HepG2 (cell line): Measurements from ENCODE around the gene TANGO2. TPM values are rescaled to one million over a fixed set of nuclear protein-coding genes. Genes with fewer than 3 reads are reported as not detected.

Experiments
- CEBPB ChIP-seq: IDR thresholded peaks from 2 replicates; pipeline ENCODE4 v1.6.1; 2011; ENCODE audit warnings: low read depth, low read length, improper control_type of control experiment, borderline replicate concordance
- FUBP1 ChIP-seq: sonication (generic); formaldehyde crosslinking; IDR thresholded peaks from 2 replicates; pipeline ENCODE4 v1.5.1; 2020; ENCODE audit warnings: missing genetic modification reagents, mild to moderate bottlenecking, borderline replicate concordance
- MIER3 ChIP-seq: IDR thresholded peaks from 2 replicates; pipeline ENCODE4 v1.6.1; 2016; ENCODE audit warnings: missing compliant biosample characterization, borderline replicate concordance
- MLXIP ChIP-seq: sonication (generic); formaldehyde crosslinking; IDR thresholded peaks from 2 replicates; pipeline ENCODE4 v1.9.0; 2021; ENCODE audit warnings: missing genetic modification reagents, borderline replicate concordance
- MTF2 ChIP-seq: sonication (generic); formaldehyde crosslinking; IDR thresholded peaks from 2 replicates; pipeline ENCODE4 v1.5.0; 2020; ENCODE audit warnings: missing genetic modification reagents, borderline replicate concordance
- NCOR1 ChIP-seq: fragments of 200-600 bp; sonication (generic); IDR thresholded peaks from 2 replicates; pipeline ENCODE4 v1.7.0; 2017; ENCODE audit warnings: antibody characterized with exemption, low read length, borderline replicate concordance
- NKX3-1 ChIP-seq: sonication (generic); formaldehyde crosslinking; IDR thresholded peaks from 2 replicates; pipeline ENCODE4 v1.5.0; 2020; ENCODE audit warnings: missing genetic modification reagents
- PBX3 ChIP-seq: sonication (generic); formaldehyde crosslinking; IDR thresholded peaks from 2 replicates; pipeline ENCODE4 v1.8.1; 2023; ENCODE audit warnings: missing genetic modification reagents, inconsistent platforms, borderline replicate concordance
- RFXAP ChIP-seq: sonication (generic); formaldehyde crosslinking; IDR thresholded peaks from 2 replicates; pipeline ENCODE4 v1.4.0; 2020; ENCODE audit warnings: missing genetic modification reagents, borderline replicate concordance
- RNF2 ChIP-seq: fragments of 450-650 bp; conservative IDR thresholded peaks from 2 replicates; pipeline ENCODE4 v1.6.1; 2016; ENCODE audit warnings: low read depth
- SMYD3 ChIP-seq: sonication (generic); formaldehyde crosslinking; IDR thresholded peaks from 2 replicates; pipeline ENCODE4 v1.8.1; 2023; ENCODE audit warnings: mild to moderate bottlenecking, missing genetic modification reagents
- SPEN ChIP-seq: sonication (generic); formaldehyde crosslinking; IDR thresholded peaks from 2 replicates; pipeline ENCODE4 v1.5.1; 2020; ENCODE audit warnings: low read depth, mild to moderate bottlenecking, missing genetic modification reagents
- ZFP91 ChIP-seq: sonication (generic); formaldehyde crosslinking; IDR thresholded peaks from 2 replicates; pipeline ENCODE4 v1.9.0; 2022; ENCODE audit warnings: missing genetic modification reagents, mild to moderate bottlenecking, borderline replicate concordance
- ZNF260 ChIP-seq: sonication (generic); formaldehyde crosslinking; IDR thresholded peaks from 2 replicates; pipeline ENCODE4 v1.4.0; 2020; ENCODE audit warnings: missing genetic modification reagents, low read depth, mild to moderate bottlenecking, borderline replicate concordance
- ZNF382 ChIP-seq: sonication (generic); formaldehyde crosslinking; IDR thresholded peaks from 2 replicates; pipeline ENCODE4 v1.5.0; 2020; ENCODE audit warnings: missing genetic modification reagents, mild to moderate bottlenecking, borderline replicate concordance
- ZNF510 ChIP-seq: sonication (generic); formaldehyde crosslinking; IDR thresholded peaks from 2 replicates; pipeline ENCODE4 v1.4.0; 2020; ENCODE audit warnings: low read depth, mild to moderate bottlenecking, missing genetic modification reagents
- ZNF674 ChIP-seq: sonication (generic); formaldehyde crosslinking; IDR thresholded peaks from 2 replicates; pipeline ENCODE4 v1.5.0; 2020; ENCODE audit warnings: low read depth, mild to moderate bottlenecking, missing genetic modification reagents
- ZSCAN22 ChIP-seq: sonication (generic); formaldehyde crosslinking; IDR thresholded peaks from 2 replicates; pipeline ENCODE4 v1.4.0; 2020; ENCODE audit warnings: mild to moderate bottlenecking, missing genetic modification reagents
- polyA plus RNA-seq, 8 experiments: library from polyadenylated mRNA; depleted of rRNA in 3 of 8; stranded (reverse) in 7 of 8; unstranded in 1 of 8; fragments of >200 nt; fragmentation: Illumina TruSeq in 4 of 8; extraction: Trizol in 4 of 8; gene quantifications; 2 replicates each; pipeline versions ENCODE4 v1.2.1 to v1.2.3, GENCODE V29; 2011 to 2016; ENCODE audit warnings: low read depth in 4 of 8, missing spikeins in 1 of 8, mixed read lengths in 1 of 8; ENCODE audit not compliant: insufficient read depth in 1 of 8
- total RNA-seq, 5 experiments: library from RNA; depleted of rRNA; stranded (reverse); fragments of >200 nt; fragmentation: Illumina TruSeq; extraction: Trizol; gene quantifications; 2 replicates each; pipeline ENCODE4 v1.2.3, GENCODE V29; 2016; ENCODE audit warnings: low read depth in 1 of 5
- TF ChIP-seq, protein P1 (sequence below): conservative IDR thresholded peaks from 2 replicates; pipeline ENCODE4 v1.6.1; 2018; ENCODE audit warnings: missing genetic modification reagents

TANGO2 gene
- total and polyA plus RNA-seq, 2 of the 13 experiments (the other 11 are each of a cell fraction or from before 2014, with no cell fraction given) = 12.9 to 14.8 TPM

DNA sequence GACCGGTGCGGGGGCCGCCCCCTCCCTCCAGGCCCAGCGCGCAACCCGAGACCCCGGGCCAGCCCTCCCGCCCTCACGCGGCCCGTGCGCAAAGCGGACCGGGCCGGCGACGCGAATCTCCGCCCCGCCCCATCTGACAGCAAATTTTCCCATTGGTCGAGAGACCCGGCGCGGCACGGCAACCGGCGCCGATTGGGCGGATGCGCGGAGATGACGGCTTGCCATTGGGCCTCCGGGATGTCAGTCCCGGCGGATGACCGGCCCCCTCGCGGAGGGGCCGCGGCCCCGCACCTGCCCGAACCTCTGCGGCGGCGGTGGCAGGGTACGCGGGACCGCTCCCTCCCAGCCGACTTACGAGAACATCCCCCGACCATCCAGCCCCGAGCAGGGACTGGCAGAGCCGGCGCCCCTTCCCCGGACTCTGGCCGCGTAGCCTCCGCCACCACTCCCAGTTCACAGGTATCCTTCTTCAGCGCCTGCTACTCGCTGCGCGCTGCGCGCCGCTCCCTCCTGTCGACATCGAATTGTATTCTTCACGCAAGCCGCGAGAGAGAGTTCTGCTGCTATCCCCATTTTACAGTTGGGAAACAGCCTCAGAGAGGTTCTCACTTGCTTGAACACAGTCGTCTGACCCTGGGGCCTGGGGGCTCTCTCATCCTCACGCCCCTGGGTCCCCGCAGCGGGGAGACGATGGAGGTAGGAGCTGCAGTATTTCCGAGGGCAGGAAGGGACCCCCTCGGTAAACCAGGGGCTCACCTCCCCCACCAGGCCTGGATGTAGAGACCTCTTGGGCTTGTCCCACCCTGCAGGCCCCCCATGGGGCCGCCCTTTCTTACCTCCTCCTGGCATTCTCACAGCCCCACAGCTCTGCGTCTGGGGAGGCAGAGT, 3.9 kb upstream of the TANGO2 start, which contains the start of gene ARVCF (continued):
- TF ChIP-seq MTF2 (no peak), MLXIP (CRISPR knock-in tag) (no peak), NCOR1 (no peak), ZNF510 (CRISPR knock-in tag) (no peak), ZSCAN22 (CRISPR knock-in tag) (no peak), MIER3 (CRISPR knock-in tag) (no peak), ZNF260 (CRISPR knock-in tag) (no peak), SMYD3 (CRISPR knock-in tag) (no peak), FUBP1 (CRISPR knock-in tag) (no peak), PBX3 (peak; percentile 89; the same call in 1 of the 2 replicates), ZFP91 (CRISPR knock-in tag) (peak; percentile 24; the same call in 1 of the 2 replicates), RNF2 (no peak; the same call in 1 of the 2 replicates), NKX3-1 (CRISPR knock-in tag) (no peak), SPEN (CRISPR knock-in tag) (peak; percentile 60; the same call in 1 of the 2 replicates), ZNF382 (CRISPR knock-in tag) (no peak), CEBPB (no peak), RFXAP (CRISPR knock-in tag) (peak; percentile 99), ZNF674 (CRISPR knock-in tag) (0 out of 2 replicates have a peak, but pooled peaks have one; percentile 6)
- TF ChIP-seq, protein P1, sequence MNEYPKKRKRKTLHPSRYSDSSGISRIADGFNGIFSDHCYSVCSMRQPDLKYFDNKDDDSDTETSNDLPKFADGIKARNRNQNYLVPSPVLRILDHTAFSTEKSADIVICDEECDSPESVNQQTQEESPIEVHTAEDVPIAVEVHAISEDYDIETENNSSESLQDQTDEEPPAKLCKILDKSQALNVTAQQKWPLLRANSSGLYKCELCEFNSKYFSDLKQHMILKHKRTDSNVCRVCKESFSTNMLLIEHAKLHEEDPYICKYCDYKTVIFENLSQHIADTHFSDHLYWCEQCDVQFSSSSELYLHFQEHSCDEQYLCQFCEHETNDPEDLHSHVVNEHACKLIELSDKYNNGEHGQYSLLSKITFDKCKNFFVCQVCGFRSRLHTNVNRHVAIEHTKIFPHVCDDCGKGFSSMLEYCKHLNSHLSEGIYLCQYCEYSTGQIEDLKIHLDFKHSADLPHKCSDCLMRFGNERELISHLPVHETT (CRISPR knock-in tag) = no peak
